Endothelial cell of umbilical vein (primary cell): ENCODE results near the gene R3HDM1.

Experiments
- EZH2 ChIP-seq: IDR thresholded peaks from 2 replicates; pipeline ENCODE4 v1.6.1; 2012; ENCODE audit warnings: borderline replicate concordance, low read depth, mild to moderate bottlenecking, moderate library complexity, low read length, inconsistent platforms; ENCODE audit not compliant: severe bottlenecking
- FOS ChIP-seq: IDR thresholded peaks from 2 replicates; pipeline ENCODE4 v1.6.1; 2011; ENCODE audit warnings: mild to moderate bottlenecking, low read length, moderate library complexity, borderline replicate concordance; ENCODE audit not compliant: insufficient read depth
- GATA2 ChIP-seq: IDR thresholded peaks from 2 replicates; pipeline ENCODE4 v1.7.0; 2011; ENCODE audit warnings: low read depth, mild to moderate bottlenecking, moderate library complexity, mixed read lengths, low read length; ENCODE audit not compliant: insufficient read length, insufficient read depth
- JUN ChIP-seq: IDR thresholded peaks from 2 replicates; pipeline ENCODE4 v1.6.1; 2011; ENCODE audit warnings: borderline replicate concordance, low read depth; ENCODE audit not compliant: insufficient read length, insufficient read depth
- MAX ChIP-seq: IDR thresholded peaks from 2 replicates; pipeline ENCODE4 v1.6.1; 2011; ENCODE audit not compliant: insufficient read depth, insufficient read length
- MYC ChIP-seq: IDR thresholded peaks from one replicate; pipeline ENCODE4 v1.6.1; 2011; ENCODE audit warnings: mild to moderate bottlenecking, low read depth, low read length
- POLR2A ChIP-seq: IDR thresholded peaks from 2 replicates; pipeline ENCODE4 v1.6.1; 2012; ENCODE audit warnings: low read depth, mild to moderate bottlenecking, control low read depth, low read length
- POLR2AphosphoS5 ChIP-seq: IDR thresholded peaks from 2 replicates; pipeline ENCODE4 v1.6.1; 2012; ENCODE audit warnings: low read depth, mild to moderate bottlenecking, control low read depth, low read length, moderate library complexity; ENCODE audit not compliant: insufficient read depth
- TF ChIP-seq, protein P1 (sequence below), 2 donors: IDR thresholded peaks; 1 replicate in 1 of 2; 2 replicates in 1 of 2; pipeline ENCODE4 v1.5.1; 2011; ENCODE audit warnings: low read length in 2 of 2, mild to moderate bottlenecking in 2 of 2, moderate library complexity in 2 of 2, control low read depth in 1 of 2, inconsistent platforms in 1 of 2, low read depth in 1 of 2; ENCODE audit not compliant: insufficient read depth in 1 of 2; ENCODE audit errors: extremely low read depth in 1 of 2

DNA sequence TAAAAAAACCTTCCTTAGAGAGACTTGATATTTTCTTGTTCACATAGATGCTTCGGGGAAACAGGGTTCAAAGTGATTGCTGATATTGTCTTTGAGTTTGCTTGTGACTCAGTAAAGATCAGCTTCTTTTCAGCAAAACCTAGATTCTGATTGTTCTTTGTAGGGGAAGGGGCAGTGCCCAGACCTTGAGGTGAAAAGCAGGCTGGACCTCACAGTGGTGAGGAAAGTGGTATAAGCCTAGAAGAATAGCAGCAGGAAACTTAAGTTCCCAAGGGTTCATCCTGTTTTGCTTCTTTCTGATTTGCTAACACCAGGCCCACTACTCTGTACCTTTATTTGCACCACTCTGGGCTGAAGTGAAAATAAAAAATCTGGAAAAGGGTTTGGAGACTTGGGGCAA is 231.2 kb downstream of the R3HDM1 start:
- TF ChIP-seq, protein P1, sequence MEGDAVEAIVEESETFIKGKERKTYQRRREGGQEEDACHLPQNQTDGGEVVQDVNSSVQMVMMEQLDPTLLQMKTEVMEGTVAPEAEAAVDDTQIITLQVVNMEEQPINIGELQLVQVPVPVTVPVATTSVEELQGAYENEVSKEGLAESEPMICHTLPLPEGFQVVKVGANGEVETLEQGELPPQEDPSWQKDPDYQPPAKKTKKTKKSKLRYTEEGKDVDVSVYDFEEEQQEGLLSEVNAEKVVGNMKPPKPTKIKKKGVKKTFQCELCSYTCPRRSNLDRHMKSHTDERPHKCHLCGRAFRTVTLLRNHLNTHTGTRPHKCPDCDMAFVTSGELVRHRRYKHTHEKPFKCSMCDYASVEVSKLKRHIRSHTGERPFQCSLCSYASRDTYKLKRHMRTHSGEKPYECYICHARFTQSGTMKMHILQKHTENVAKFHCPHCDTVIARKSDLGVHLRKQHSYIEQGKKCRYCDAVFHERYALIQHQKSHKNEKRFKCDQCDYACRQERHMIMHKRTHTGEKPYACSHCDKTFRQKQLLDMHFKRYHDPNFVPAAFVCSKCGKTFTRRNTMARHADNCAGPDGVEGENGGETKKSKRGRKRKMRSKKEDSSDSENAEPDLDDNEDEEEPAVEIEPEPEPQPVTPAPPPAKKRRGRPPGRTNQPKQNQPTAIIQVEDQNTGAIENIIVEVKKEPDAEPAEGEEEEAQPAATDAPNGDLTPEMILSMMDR (IDR thresholded peaks at IDR 0.05; ENCODE audit: extremely low read depth in 1 of 2, insufficient read depth in 1 of 2, low read depth in 1 of 2, low read length in 2 of 2) = no peak
- TF ChIP-seq MAX (no peak), EZH2 (no peak), POLR2AphosphoS5 (no peak), POLR2A (no peak), MYC (no peak), JUN (no peak), FOS (no peak), GATA2 (no peak)
